DND-41 (cell line): ENCODE results near the gene DPYSL4.

Experiments used
- ATAC-seq: fragments of 200-7000 bp; cut with Tn5 transposase; 3 replicates; pipeline ENCODE4 v1.9.1; 2021; ENCODE audit warnings: low read depth; ENCODE audit not compliant: insufficient read depth
- DNase-seq: peaks from one replicate; pipeline ENCODE4 v3.0.0-alpha.2; 2020
- H2AFZ ChIP-seq: 2 replicates; pipeline ENCODE4 v1.6.0; 2012; ENCODE audit warnings: low read depth, low read length
- H3K27ac ChIP-seq: 2 replicates; pipeline ENCODE4 v1.5.1; 2012; ENCODE audit warnings: low read length, inconsistent platforms
- H3K27me3 ChIP-seq: fragments of 200-600 bp; sonication (generic); 2 replicates; pipeline ENCODE4 v1.6.0; 2012; ENCODE audit warnings: low read length, mild to moderate bottlenecking, inconsistent platforms; ENCODE audit not compliant: insufficient read depth, poor library complexity
- H3K36me3 ChIP-seq: 2 replicates; pipeline ENCODE4 v1.5.1; 2012; ENCODE audit warnings: low read length, inconsistent platforms; ENCODE audit not compliant: insufficient read depth
- H3K4me1 ChIP-seq: 2 replicates; pipeline ENCODE4 v1.5.1; 2012; ENCODE audit warnings: mild to moderate bottlenecking, low read length; ENCODE audit not compliant: insufficient read depth
- H3K4me2 ChIP-seq: 2 replicates; pipeline ENCODE4 v1.6.0; 2012; ENCODE audit warnings: mild to moderate bottlenecking, moderate library complexity, low read length, inconsistent platforms; ENCODE audit not compliant: insufficient read depth
- H3K4me3 ChIP-seq, 2 experiments: fragments of 200-600 bp in 1 of 2; shearing (Covaris generic) in 1 of 2; 2 replicates each; pipeline ENCODE4 v1.5.1; 2012 to 2016; ENCODE audit warnings: inconsistent platforms in 2 of 2, low read length in 2 of 2, mild to moderate bottlenecking in 2 of 2, low read depth in 1 of 2, moderate library complexity in 1 of 2
- H3K79me2 ChIP-seq: 2 replicates; pipeline ENCODE4 v1.6.0; 2012; ENCODE audit warnings: low read length, inconsistent platforms; ENCODE audit not compliant: insufficient read depth
- H3K9ac ChIP-seq: 2 replicates; pipeline ENCODE4 v1.6.0; 2012; ENCODE audit warnings: low read depth, mild to moderate bottlenecking, inconsistent platforms, low read length, moderate library complexity
- H3K9me3 ChIP-seq: 2 replicates; pipeline ENCODE4 v1.5.1; 2012; ENCODE audit warnings: low read length, moderate library complexity, mild to moderate bottlenecking, inconsistent platforms; ENCODE audit not compliant: insufficient read depth, severe bottlenecking
- H4K20me1 ChIP-seq: 2 replicates; pipeline ENCODE4 v1.6.0; 2012; ENCODE audit warnings: low read length; ENCODE audit not compliant: insufficient read depth
- EZH2 ChIP-seq: IDR thresholded peaks from 3 replicates; pipeline ENCODE4 v1.6.1; 2012; ENCODE audit warnings: borderline replicate concordance, low read depth, mild to moderate bottlenecking, moderate library complexity, low read length, inconsistent platforms; ENCODE audit not compliant: severe bottlenecking
- TF ChIP-seq, protein P1 (sequence below): IDR thresholded peaks from 2 replicates; pipeline ENCODE4 v1.5.1; 2012; ENCODE audit warnings: borderline replicate concordance, low read length, moderate library complexity, mild to moderate bottlenecking; ENCODE audit not compliant: poor library complexity, severe bottlenecking; ENCODE audit errors: extremely low read depth

The DPYSL4 gene

DNA sequence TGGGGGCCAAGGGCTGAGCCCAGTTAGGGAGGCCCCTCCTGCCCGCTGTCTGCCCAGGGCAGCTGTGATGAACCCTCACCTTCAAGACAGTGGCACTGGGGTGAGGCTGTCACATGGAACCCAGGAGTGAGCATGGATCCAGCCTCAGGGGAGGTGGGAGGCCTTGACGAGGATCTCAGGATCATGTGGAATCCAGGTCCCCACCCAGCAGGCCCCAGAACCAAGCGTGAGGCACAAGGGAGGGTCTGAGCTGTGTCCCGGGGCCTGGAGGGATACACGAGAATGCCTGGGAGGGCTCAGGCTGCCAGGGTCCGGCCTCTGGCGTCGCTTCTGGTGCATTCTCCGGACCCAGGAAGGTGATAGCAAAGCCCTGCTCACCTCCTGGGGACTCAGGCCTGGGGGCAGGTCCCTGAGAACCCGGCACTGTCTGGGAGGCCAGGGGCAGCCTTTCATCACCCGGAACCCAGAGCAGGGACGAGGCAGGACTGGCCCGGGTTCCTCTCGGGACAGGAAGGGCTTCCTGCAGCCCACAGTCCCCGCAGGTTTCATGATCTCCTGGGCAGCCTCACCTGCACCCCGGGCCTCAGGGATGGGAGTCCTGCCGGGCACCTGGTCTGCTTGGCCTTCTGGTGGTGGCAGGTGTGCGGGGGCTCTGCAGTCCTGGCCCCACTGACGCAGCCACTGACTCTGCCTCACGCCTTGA lies 17.5 kb downstream of the DPYSL4 start:
- Histone ChIP-seq H2AFZ (no peak overlapping the region), H3K9me3 (no peaks in the 10 kb centered on the region), H3K27me3 (no peaks in the 10 kb centered on the region), H4K20me1 (no peaks in the 10 kb centered on the region), H3K27ac (no peak overlapping the region), H3K4me1 (no peaks in the 10 kb centered on the region), H3K4me2 (no peak overlapping the region), H3K79me2 (no peaks in the 10 kb centered on the region), H3K36me3 (no peaks in the 10 kb centered on the region), H3K4me3 (no peak overlapping the region), H3K9ac (no peak overlapping the region)
- TF ChIP-seq EZH2: no peak
- TF ChIP-seq, protein P1, sequence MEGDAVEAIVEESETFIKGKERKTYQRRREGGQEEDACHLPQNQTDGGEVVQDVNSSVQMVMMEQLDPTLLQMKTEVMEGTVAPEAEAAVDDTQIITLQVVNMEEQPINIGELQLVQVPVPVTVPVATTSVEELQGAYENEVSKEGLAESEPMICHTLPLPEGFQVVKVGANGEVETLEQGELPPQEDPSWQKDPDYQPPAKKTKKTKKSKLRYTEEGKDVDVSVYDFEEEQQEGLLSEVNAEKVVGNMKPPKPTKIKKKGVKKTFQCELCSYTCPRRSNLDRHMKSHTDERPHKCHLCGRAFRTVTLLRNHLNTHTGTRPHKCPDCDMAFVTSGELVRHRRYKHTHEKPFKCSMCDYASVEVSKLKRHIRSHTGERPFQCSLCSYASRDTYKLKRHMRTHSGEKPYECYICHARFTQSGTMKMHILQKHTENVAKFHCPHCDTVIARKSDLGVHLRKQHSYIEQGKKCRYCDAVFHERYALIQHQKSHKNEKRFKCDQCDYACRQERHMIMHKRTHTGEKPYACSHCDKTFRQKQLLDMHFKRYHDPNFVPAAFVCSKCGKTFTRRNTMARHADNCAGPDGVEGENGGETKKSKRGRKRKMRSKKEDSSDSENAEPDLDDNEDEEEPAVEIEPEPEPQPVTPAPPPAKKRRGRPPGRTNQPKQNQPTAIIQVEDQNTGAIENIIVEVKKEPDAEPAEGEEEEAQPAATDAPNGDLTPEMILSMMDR: no peak
- ATAC-seq (no peak), DNase-seq (no peak)

DNA sequence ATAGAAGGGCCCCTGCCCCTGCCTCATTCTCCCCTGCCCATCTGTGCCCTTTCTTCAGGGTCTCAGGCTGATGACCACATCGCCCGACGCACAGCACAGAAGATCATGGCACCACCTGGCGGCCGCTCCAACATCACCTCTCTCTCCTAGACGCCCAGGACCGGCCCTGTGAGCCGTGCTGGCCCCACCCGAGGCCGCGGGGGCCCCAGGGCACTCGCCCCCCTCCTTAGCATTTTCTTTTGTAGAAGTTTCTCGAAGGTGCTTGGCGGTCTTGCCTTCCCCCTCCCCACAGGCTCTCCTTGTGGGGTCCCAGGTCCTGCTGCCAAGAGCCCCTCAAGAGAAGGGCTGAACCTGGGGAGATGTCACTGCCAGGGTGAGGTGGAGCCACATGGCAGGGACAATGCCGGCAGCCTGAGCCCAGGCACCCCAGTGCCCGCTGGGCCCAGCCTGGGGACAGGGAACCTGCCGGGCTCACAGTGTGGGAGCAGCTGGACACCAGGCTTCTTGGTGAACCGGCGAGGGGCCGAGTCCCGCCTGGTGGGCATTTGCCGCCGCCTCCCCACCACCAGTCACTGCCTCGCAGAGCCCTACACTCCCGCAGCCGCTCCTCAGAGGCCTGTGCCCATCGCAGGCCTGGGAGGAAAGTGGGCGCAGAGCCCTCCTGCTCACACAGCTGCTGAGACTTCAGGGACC lies 18.2 kb downstream of the DPYSL4 start:
- no peak for DNase-seq
- Histone ChIP-seq H3K9me3 (no peaks in the 10 kb centered on the region), H3K27me3 (no peaks in the 10 kb centered on the region), H3K79me2 (no peaks in the 10 kb centered on the region), H3K27ac (no peak overlapping the region), H3K4me3 (no peak overlapping the region), H4K20me1 (no peaks in the 10 kb centered on the region), H3K9ac (no peak overlapping the region), H3K36me3 (no peaks in the 10 kb centered on the region), H2AFZ (no peak overlapping the region), H3K4me2 (no peak overlapping the region), H3K4me1 (no peaks in the 10 kb centered on the region)
- ATAC-seq: no peak
- no peak for TF ChIP-seq EZH2
- TF ChIP-seq, protein P1: no peak

DNA sequence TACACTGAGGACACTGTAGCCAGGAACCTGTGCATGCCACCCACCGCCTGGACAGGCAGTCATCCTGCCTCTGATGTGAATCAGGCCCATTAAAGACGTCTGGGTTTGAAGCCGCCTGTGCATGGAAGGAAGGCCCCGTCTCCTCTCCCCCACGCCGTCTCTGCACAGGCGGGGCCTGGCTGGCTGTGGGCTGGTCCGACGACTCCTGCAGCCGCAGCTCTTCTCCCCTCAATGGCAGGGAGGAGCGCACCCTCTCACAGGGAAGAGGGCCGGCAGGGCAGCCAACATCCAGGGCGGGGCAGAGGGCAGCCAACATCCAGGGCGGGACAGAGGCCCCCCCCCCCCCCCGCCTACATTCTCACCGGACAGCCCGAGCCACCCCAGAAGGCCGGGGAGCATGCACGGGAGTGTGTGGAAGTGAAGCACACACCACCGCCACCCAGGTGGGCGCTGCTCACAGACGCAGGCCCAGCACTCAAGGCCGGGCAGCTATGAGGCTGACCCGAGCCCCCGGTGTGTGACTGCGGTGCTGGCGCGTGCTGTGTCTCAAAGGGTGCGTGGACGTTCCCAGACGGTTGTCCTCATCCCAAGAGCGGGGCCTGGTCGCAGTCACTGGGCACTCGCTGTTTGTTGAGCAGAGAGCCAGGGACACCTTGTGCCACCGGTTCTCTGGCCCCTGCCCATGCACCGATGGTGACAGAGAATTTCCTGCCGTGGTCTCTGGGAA lies 19.1 kb downstream of the DPYSL4 start:
- no peaks in the 10 kb centered on the region for H3K27me3 ChIP-seq
- no peaks in the 10 kb centered on the region for H3K4me1 ChIP-seq
- H3K36me3 ChIP-seq: no peaks in the 10 kb centered on the region
- no peaks in the 10 kb centered on the region for H3K79me2 ChIP-seq
- H3K4me3 ChIP-seq: no peak overlapping the region
- no peaks in the 10 kb centered on the region for H3K9me3 ChIP-seq
- DNase-seq: no peak
- no peak overlapping the region for H3K4me2 ChIP-seq
- ATAC-seq: no peak
- no peaks in the 10 kb centered on the region for H4K20me1 ChIP-seq
- H3K27ac ChIP-seq: no peak overlapping the region
- H3K9ac ChIP-seq: no peak overlapping the region
- H2AFZ ChIP-seq: no peak overlapping the region
- TF ChIP-seq EZH2: no peak
- TF ChIP-seq, protein P1: no peak
